Testis (tissue), 3 donors: ENCODE measurements around the gene SLC9A9. TPM values are rescaled to one million over a fixed set of nuclear protein-coding genes. Genes with fewer than 3 reads are reported as not detected.

Experiments used
- DNase-seq: peaks from one replicate; pipeline ENCODE4 v3.0.0-alpha.2; 2019
- H3K27ac ChIP-seq, 2 donors: fragments of 200-600 bp; sonication (generic); one replicate each; pipeline ENCODE4 v1.5.1; 2019
- H3K27me3 ChIP-seq: fragments of 200-600 bp; sonication (generic); one replicate; pipeline ENCODE4 v1.5.1; 2019
- H3K36me3 ChIP-seq: fragments of 200-600 bp; sonication (generic); one replicate; pipeline ENCODE4 v1.5.1; 2017; ENCODE audit warnings: low read depth; ENCODE audit errors: missing control alignments
- H3K4me1 ChIP-seq: fragments of 200-600 bp; sonication (generic); one replicate; pipeline ENCODE4 v1.5.1; 2019
- H3K4me3 ChIP-seq, 2 donors: fragments of 200-600 bp; sonication (generic); one replicate each; pipeline ENCODE4 v1.5.1; 2017 to 2019
- H3K9me3 ChIP-seq: fragments of 200-600 bp; sonication (generic); one replicate; pipeline ENCODE4 v1.5.1; 2017
- POLR2A ChIP-seq: fragments of 450-650 bp; IDR thresholded peaks from one replicate; pipeline ENCODE4 v1.6.1; 2017; ENCODE audit warnings: antibody characterized with exemption, mild to moderate bottlenecking, moderate library complexity
- WGBS, 2 donors: methylation state at CpG; one replicate each; pipeline ENCODE4 v1.1.5; 2018; 5-methylcytosine and 5-hydroxymethylcytosine counted together
- intact Hi-C: fragments of 100-400 bp; cut with DNase I; formaldehyde crosslinking; loops from one replicate; pipeline ENCODE4 v1.15.1; 2023; ENCODE audit warnings: low total_unique reads
- polyA plus RNA-seq: library from polyadenylated mRNA; stranded (reverse); fragments of 350-450 nt; fragmentation: Illumina TruSeq; extraction: RNeasy Lipid Tissue Mini Kit (QIAGEN cat#74804); gene quantifications from one replicate; pipeline ENCODE4 v1.2.3, GENCODE V29; 2014; ENCODE audit warnings: low read depth, low replicate concordance; ENCODE audit not compliant: insufficient read depth
- total RNA-seq, 2 donors: library from RNA; depleted of rRNA; stranded (reverse); fragments of >200 nt; gene quantifications; one replicate each; pipeline ENCODE4 v1.2.3, GENCODE V29; 2016
- TF ChIP-seq, protein P1 (sequence below), 3 experiments: fragments of 450-650 bp in 2 of 3; fragments of 200-600 bp in 1 of 3; sonication (generic) in 1 of 3; IDR thresholded peaks; one replicate each; pipeline ENCODE4 v1.5.1; 2016 to 2019; ENCODE audit warnings: antibody characterized with exemption in 3 of 3, mild to moderate bottlenecking in 2 of 3, moderate library complexity in 1 of 3

SLC9A9 gene
- total and polyA plus RNA-seq, 3 donors from 2014 or later = 2.7 to 6.6 (median 4.3) TPM

DNA sequence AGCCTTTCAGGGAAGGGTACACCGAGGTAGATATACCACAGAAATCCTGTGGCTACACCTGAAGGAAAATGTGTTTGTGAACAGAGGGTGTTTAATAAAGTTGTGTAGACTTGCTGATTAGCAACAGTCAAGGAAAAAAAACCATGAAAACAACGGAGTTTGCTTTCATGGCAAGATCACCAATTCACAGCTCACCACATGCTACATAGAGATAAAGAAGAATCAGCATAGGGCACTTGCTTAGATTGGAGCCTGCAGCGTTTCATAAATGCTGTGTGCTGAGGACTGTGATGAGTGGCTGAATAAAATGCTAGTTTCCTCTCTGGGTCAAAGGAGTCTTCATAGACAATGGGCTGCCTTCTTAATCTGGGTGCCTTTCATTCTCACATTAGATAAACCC is 257.6 kb downstream of the SLC9A9 start:
- no peak for DNase-seq
- WGBS, 2 donors = 67 to 72% methylated on average over 3 of the region's 3 CpGs
- Histone ChIP-seq H3K27ac (no peak overlapping the region), H3K36me3 (no peaks in the 10 kb centered on the region), H3K27me3 (no peaks in the 10 kb centered on the region), H3K4me1 (no peaks in the 10 kb centered on the region), H3K4me3 (no peak overlapping the region), H3K9me3 (no peaks in the 10 kb centered on the region)
- no peak for TF ChIP-seq POLR2A
- TF ChIP-seq, protein P1, sequence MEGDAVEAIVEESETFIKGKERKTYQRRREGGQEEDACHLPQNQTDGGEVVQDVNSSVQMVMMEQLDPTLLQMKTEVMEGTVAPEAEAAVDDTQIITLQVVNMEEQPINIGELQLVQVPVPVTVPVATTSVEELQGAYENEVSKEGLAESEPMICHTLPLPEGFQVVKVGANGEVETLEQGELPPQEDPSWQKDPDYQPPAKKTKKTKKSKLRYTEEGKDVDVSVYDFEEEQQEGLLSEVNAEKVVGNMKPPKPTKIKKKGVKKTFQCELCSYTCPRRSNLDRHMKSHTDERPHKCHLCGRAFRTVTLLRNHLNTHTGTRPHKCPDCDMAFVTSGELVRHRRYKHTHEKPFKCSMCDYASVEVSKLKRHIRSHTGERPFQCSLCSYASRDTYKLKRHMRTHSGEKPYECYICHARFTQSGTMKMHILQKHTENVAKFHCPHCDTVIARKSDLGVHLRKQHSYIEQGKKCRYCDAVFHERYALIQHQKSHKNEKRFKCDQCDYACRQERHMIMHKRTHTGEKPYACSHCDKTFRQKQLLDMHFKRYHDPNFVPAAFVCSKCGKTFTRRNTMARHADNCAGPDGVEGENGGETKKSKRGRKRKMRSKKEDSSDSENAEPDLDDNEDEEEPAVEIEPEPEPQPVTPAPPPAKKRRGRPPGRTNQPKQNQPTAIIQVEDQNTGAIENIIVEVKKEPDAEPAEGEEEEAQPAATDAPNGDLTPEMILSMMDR (IDR thresholded peaks at IDR 0.05) = no peak
- intact Hi-C loops = no loop called here

DNA sequence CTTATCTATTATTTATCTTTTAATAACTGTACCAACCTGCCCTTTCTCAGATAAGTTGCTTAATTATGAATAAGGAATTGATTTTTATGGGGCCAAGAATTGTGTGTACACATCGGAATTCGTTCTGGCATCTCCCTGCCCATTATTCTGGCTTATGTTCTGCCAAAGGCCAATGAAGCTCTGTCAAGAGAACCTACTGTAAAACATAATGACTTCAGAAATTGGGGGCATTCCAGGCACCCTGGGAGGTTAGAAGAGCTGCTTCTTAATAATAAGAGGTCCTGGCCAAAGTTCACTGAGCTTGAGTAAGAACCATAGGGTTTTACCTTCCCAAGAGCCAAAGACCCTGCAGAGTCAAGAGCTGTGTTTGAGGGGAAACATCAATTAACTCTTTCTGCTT is 261.7 kb downstream of the SLC9A9 start:
- H3K9me3 ChIP-seq = no peaks in the 10 kb centered on the region
- no peak overlapping the region for H3K27ac ChIP-seq
- TF ChIP-seq, protein P1 (IDR thresholded peaks at IDR 0.05) = no peak
- no peak for TF ChIP-seq POLR2A
- WGBS, 2 donors = 66 to 73% methylated on average over 2 of the region's 2 CpGs
- no peaks in the 10 kb centered on the region for H3K4me1 ChIP-seq
- no peak overlapping the region for H3K4me3 ChIP-seq
- intact Hi-C loops = no loop called here
- DNase-seq = no peak
- no peaks in the 10 kb centered on the region for H3K36me3 ChIP-seq
- no peaks in the 10 kb centered on the region for H3K27me3 ChIP-seq

DNA sequence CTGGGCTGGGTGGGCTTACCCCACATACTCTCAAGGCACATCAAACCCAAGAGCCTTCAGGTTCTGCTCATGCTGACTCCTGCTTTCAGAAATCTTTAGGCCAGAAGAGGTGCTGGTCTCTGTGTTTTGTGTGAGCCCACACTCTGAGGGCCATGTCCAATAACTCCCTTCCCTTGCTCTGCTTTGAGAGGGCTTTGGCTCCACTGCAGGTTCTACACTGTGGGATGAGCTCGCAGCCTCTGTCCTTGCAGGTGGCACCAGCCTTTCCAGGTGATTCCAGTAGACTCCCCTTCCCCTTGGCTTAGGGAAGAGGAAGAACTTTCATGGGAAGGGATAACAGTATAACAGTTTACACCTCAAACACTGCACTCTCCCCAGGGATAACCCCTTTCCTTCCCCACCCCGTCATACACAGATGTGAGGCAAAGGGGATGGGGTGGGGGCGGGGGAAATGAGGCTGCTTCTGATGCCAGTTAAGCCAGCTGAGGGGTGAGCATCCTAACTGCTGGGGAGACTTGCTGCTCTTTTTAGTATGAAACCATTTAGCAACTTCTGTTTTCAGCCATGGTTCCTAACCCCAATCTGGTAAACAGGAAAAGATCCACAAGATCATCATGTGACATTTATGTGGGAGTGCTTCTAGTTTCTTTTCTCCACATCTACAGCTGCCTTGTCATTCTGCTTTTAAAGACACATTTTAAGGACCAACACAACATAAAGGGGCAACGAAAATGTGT is 262.4 kb downstream of the SLC9A9 start:
- intact Hi-C loops = no loop called here
- whole genome bisulfite sequencing, 2 donors = 85 to 90% methylated on average over 4 of the region's 4 CpGs
- H3K4me1 ChIP-seq = no peaks in the 10 kb centered on the region
- TF ChIP-seq, protein P1 (IDR thresholded peaks at IDR 0.05) = no peak
- no peak for TF ChIP-seq POLR2A
- no peak for DNase-seq
- H3K27ac ChIP-seq = no peak overlapping the region
- H3K36me3 ChIP-seq = no peaks in the 10 kb centered on the region
- H3K9me3 ChIP-seq = no peaks in the 10 kb centered on the region
- H3K4me3 ChIP-seq = no peak overlapping the region
- no peaks in the 10 kb centered on the region for H3K27me3 ChIP-seq

DNA sequence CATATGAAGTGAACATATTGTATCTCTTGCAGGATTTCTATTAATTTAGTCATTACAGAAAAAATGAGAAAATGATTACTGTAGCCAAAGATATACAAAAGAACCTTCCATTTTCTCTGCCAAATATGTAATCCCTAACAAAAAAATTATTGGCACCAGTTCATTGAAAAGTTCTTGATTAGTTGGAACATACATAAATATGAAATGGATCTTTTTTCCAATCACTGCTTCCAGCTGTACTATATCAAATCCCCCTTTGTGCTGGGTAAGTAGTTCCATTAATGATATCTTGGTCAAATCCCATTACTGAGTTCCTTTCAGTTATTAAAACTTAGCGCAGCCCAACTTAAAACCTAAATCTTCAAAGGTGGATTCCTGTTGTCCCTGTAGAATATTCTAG is 263.8 kb downstream of the SLC9A9 start:
- Histone ChIP-seq H3K4me3 (no peak overlapping the region), H3K27ac (no peak overlapping the region), H3K27me3 (no peaks in the 10 kb centered on the region), H3K4me1 (no peaks in the 10 kb centered on the region), H3K36me3 (no peaks in the 10 kb centered on the region), H3K9me3 (no peaks in the 10 kb centered on the region)
- no peak for TF ChIP-seq POLR2A
- TF ChIP-seq, protein P1 (IDR thresholded peaks at IDR 0.05) = no peak
- intact Hi-C loops = no loop called here
- WGBS, 2 donors = 85 to 100% methylated on average over 1 of the region's 1 CpG
- no peak for DNase-seq
